MG63 (cell line): ENCODE data around the gene KAT6B. TPM values are rescaled to one million over a fixed set of nuclear protein-coding genes. Genes with fewer than 3 reads are reported as not detected.
"Not testable (repeated sequence)": the region's sequence is repeated elsewhere in the genome, so short reads cannot be mapped to it uniquely, and the experiment has no call there.

Experiments used
- DNase-seq: peaks from one replicate; pipeline ENCODE4 v3.0.0-alpha.2; 2020
- H3K27me3 ChIP-seq: fragments of 250-450 bp; sonication (Bioruptor Pico); 2 replicates; pipeline ENCODE4 v1.5.1; 2020; ENCODE audit warnings: mild to moderate bottlenecking, moderate library complexity
- H3K36me3 ChIP-seq: fragments of 250-450 bp; sonication (Bioruptor Pico); 2 replicates; pipeline ENCODE4 v1.5.1; 2020; ENCODE audit warnings: mild to moderate bottlenecking, moderate library complexity
- H3K4me3 ChIP-seq: fragments of 250-450 bp; sonication (Bioruptor Pico); 2 replicates; pipeline ENCODE4 v1.5.1; 2020; ENCODE audit warnings: mild to moderate bottlenecking, moderate library complexity
- H3K9me3 ChIP-seq: fragments of 250-450 bp; sonication (Bioruptor Pico); 2 replicates; pipeline ENCODE4 v1.5.1; 2020; ENCODE audit warnings: mild to moderate bottlenecking, moderate library complexity
- total RNA-seq: library from RNA; depleted of rRNA; stranded (reverse); fragments of >200 nt; shearing (Covaris generic); gene quantifications from 2 replicates; pipeline ENCODE4 v1.2.3, GENCODE V29; 2014; ENCODE audit warnings: low replicate concordance

Gene KAT6B
- total RNA-seq, 1 experiment from 2014 or later: 6.7 TPM

GRCh38 chr10:75033399-75034130 is 207.2 kb downstream of the KAT6B start:
- no peaks in the 10 kb centered on the region for H3K9me3 ChIP-seq
- no peaks in the 10 kb centered on the region for H3K27me3 ChIP-seq

DNA sequence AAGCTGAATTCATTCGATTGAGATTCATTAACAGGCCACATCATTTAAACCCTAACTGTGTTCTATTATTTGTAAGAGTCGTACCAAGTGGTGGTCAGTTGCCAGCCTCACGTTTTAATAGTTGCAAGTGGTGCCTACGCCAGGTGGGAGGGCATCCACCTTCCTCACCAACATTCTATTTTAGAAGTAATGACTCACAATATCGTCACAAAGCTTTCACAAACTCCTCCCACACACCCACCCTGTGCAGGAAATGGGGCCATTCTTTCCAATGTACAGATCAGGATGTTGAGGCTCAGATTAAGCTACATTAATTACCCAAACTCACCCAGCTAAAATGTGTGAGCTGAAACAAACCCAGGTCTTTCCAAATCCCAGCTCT is 207.7 kb downstream of the KAT6B start:
- Histone ChIP-seq H3K9me3 (no peaks in the 10 kb centered on the region), H3K36me3 (no peaks in the 10 kb centered on the region), H3K4me3 (no peak overlapping the region), H3K27me3 (no peaks in the 10 kb centered on the region)
- DNase-seq: no peak

More at GRCh38 chr10:75033399-75034130, 207.2 kb downstream of the KAT6B start:
- no peak for DNase-seq
- no peak overlapping the region for H3K4me3 ChIP-seq
- H3K36me3 ChIP-seq: no peaks in the 10 kb centered on the region; the same call in 1 of the 2 replicates

GRCh38 chr10:75034714-75035258 is 208.4 kb downstream of the KAT6B start:
- H3K9me3 ChIP-seq: no peaks in the 10 kb centered on the region
- no peaks in the 10 kb centered on the region for H3K36me3 ChIP-seq
- no peaks in the 10 kb centered on the region for H3K27me3 ChIP-seq
- no peak overlapping the region for H3K4me3 ChIP-seq
- no peak for DNase-seq

DNA sequence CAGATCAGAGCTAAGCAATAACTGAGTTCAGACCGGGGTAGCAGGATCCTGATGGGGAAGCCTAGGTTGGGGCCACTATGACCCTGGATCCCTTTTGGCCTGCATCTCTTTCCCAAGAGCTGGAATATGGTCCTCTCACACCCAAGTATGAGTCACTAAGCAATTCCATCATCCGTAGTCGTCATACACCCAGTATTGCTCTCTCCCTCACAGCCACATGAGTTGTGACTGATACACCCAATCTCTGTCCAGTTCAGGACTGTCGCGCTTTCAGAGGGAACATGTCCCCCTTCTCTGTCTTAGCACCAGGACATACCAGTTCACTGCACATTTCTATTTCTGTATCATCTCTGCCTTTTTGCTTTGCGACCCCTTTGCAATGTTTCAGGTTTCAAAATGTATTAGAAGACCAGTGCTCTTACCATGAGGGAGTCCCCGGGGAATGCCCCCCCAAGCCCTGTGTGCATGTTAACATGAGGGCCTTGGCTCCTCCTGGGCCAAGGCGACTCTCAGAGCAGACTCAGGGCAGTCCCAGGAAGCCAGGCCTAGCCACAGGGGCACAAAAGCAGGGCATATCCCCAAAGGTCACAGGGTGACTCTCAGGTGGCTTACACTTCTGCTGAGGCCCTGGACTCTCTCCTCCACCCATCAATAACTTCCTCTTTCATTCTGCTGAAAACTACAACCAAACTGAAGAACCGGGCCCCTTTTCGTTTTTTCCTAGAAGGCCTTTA is 209.7 kb downstream of the KAT6B start:
- no peaks in the 10 kb centered on the region for H3K36me3 ChIP-seq
- H3K9me3 ChIP-seq: no peaks in the 10 kb centered on the region
- no peak overlapping the region for H3K4me3 ChIP-seq
- DNase-seq: no peak
- H3K27me3 ChIP-seq: no peaks in the 10 kb centered on the region

DNA sequence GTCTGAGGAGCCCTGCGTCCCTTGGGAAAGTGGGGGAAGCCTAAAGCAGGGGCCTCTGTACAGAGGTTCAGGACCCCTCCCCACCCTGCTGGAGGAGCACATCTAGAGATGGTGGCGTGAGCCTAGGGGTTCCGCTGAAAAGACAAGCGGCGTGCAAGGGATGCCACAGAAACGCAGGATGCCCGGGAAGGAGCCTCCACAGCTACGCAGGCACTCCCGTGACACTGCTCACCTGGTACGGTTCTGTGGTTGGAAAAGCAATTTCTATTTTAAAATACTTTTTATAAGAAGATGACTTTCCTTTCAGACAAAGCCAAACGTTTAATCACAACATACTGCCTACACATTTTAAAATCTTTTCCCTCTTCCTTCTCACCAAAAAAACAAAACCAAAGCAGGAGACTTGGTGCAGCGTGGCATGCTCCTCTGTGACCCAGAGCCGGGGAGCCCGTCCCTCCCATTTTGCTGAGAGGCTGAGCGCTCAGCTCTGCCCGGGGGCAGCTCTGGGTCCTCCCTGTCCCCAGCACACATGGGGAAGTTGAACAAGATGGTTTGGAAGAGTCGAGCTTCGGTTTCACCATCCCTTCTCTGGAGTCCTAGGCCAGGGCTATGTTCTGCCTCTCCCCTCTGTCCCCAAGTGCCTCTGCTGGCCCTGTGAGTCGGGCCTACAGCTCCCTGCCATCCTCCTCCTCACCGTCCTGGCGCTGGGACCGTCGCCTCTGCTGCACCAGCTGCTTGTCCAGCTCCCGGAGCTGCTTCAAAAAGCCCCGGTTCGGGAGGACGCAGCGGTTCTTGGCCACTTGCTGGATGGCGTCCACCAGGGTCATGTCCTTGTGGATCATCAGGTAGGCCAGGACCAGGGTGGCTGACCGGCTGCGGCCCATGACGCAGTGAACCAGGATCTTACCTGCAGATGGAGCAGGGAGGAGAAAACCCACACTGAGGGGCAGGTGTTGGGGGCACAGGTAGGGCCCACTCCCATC is 211.1 kb downstream of the KAT6B start:
- no peaks in the 10 kb centered on the region for H3K36me3 ChIP-seq
- H3K9me3 ChIP-seq: no peaks in the 10 kb centered on the region
- no peak for DNase-seq
- no peak overlapping the region for H3K4me3 ChIP-seq
- no peaks in the 10 kb centered on the region for H3K27me3 ChIP-seq

GRCh38 chr10:75038335-75038734 is 211.9 kb downstream of the KAT6B start:
- H3K27me3 ChIP-seq: no peaks in the 10 kb centered on the region
- no peaks in the 10 kb centered on the region for H3K36me3 ChIP-seq
- DNase-seq: no peak
- no peak overlapping the region for H3K4me3 ChIP-seq
- no peaks in the 10 kb centered on the region for H3K9me3 ChIP-seq

DNA sequence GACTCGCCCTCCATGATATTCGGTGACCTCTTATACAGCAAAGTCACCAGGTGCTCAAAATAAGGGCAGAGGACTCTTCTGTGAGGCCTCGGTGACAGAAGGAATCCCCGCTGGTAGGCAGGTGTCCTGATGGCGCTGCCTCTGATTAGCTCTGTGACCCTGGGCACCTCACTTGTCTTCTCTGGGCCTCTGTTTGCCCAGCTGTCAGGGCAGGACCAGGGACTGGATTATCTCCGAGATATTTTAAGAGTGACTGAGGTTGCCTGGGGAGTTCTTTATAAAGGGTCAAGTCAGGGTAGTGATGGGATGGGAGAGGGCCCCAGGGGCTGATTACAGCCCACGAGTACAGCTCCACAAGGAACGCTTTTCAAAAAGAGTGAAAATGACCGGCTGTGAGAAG is 214.2 kb downstream of the KAT6B start:
- DNase-seq: no peak
- no peak overlapping the region for H3K4me3 ChIP-seq
- no peaks in the 10 kb centered on the region for H3K27me3 ChIP-seq
- no peaks in the 10 kb centered on the region for H3K36me3 ChIP-seq
- H3K9me3 ChIP-seq: no peaks in the 10 kb centered on the region

- Histone ChIP-seq H3K36me3 (no peaks in the 10 kb centered on the region), H3K9me3 (no peaks in the 10 kb centered on the region), H3K4me3 (no peak overlapping the region), H3K27me3 (no peaks in the 10 kb centered on the region)
- no peak for DNase-seq
Measured at GRCh38 chr10:75042292-75042974, 216.0 kb downstream of the KAT6B start.

DNA sequence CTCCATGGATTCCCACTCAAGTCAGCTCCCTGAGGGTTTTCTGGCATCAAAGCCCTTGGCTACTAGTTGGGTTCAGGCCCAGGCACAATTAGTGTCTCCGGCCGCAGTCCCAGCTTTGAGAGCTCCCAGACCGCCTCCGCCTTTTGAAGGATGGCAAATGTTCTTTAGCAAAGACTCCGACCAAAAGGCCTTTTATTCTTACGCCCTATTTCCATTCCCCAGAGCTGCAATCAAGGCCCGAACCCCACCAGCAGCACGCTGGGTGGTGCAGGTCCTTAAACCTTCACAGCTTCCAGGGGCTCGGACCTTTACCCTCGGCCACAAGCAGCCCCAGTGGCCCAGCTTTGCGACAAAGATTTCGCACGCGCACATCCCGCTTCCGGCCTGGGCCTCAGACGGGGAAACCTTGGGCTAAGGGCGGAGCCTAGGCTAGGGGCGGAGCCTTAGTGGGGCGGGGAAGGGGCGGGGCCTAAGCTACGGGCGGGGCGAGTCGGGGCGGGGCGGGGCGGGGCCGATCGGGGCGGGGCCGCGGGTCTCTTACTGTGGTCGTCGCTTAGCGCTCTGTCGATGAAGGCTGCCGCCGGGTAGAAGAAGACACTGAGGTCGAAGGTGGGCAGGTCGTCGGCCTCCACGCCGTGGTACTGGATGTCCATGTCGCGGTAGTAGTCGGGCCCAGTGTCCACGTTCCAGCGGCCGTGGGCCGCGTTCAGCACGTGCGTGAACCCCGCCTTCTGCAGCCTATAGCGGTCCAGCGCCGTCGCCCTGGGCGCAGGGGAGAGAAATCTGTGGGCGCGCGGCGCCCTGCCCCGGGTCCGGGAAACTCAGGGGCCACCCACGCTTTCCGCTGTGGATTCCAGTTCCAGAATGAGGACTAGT is 217.1 kb downstream of the KAT6B start:
- no peak for DNase-seq
- H3K4me3 ChIP-seq: no peak overlapping the region
- no peaks in the 10 kb centered on the region for H3K36me3 ChIP-seq
- no peaks in the 10 kb centered on the region for H3K9me3 ChIP-seq
- H3K27me3 ChIP-seq: no peaks in the 10 kb centered on the region

DNA sequence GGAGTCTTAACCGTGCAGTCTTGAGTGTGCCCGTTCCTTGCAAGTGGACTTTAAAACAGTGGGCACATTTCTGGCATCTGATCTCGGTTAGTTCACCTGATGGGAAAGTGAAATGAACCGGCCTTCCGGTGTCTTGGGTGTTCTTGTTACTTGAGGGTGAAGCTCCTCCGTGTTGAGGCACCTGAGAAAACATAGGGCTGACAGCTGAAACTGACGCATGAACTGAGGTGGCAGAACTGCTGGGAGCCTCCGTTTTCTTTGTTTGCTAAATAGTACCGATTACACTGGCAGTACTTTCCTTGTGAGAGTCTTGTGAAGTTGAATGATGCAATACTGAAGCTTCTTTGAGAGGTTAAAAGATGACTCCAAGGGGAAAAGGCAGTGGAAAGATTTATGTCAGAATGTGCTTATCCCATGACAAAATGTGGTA is 222.3 kb downstream of the KAT6B start:
- no peaks in the 10 kb centered on the region for H3K36me3 ChIP-seq
- no peak for DNase-seq
- no peaks in the 10 kb centered on the region for H3K9me3 ChIP-seq
- H3K27me3 ChIP-seq: no peaks in the 10 kb centered on the region
- H3K4me3 ChIP-seq: no peak overlapping the region

- H3K36me3 ChIP-seq: no peaks in the 10 kb centered on the region
- no peak for DNase-seq
- H3K27me3 ChIP-seq: no peaks in the 10 kb centered on the region
- H3K9me3 ChIP-seq: no peaks in the 10 kb centered on the region
- H3K4me3 ChIP-seq: no peak overlapping the region
Measured at GRCh38 chr10:75049316-75050148, 223.1 kb downstream of the KAT6B start.

- no peaks in the 10 kb centered on the region for H3K36me3 ChIP-seq
- no peaks in the 10 kb centered on the region for H3K27me3 ChIP-seq
- H3K9me3 ChIP-seq: no peaks in the 10 kb centered on the region
- no peak for DNase-seq
- H3K4me3 ChIP-seq: no peak overlapping the region
Measured at GRCh38 chr10:75050149-75050919, 223.9 kb downstream of the KAT6B start.

- DNase-seq: no peak
- H3K36me3 ChIP-seq: no peaks in the 10 kb centered on the region
- H3K27me3 ChIP-seq: no peaks in the 10 kb centered on the region
- H3K4me3 ChIP-seq: no peak overlapping the region
- H3K9me3 ChIP-seq: no peaks in the 10 kb centered on the region
Measured at GRCh38 chr10:75051308-75051707, 224.9 kb downstream of the KAT6B start.

DNA sequence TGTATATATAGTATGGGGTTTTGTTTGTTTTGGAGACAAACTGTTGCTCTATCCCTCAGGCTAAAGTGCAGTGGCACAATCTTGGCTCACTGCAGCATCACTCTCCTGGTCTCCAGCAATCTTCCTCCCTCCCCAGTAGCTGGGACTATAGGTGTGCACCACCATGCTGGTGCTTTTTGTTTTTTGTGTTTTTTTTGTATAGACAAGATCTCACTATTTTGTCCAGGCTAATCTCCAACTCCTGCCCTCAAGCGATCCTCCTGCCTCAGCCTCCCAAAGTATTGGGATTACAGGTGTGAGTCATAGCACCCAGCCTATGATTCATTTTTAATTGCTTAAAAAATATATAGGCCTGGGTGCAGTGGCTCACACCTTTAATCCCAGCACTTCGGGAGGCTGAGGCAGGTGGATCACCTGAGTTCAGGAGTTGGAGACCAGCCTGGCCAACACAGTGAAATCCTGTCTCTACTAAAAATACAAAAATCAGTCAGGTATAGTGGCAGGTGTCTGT is 229.6 kb downstream of the KAT6B start:
- DNase-seq, H3K9me3 ChIP-seq, H3K27me3 ChIP-seq, H3K36me3 ChIP-seq, H3K4me3 ChIP-seq: not testable (repeated sequence)
